ENCODE results near the gene LRIF1. TPM values are rescaled to one million over a fixed set of nuclear protein-coding genes. Genes with fewer than 3 reads are reported as not detected.
A peak's percentile ranks its signal among the peaks of the same experiment; 100 is the strongest.

Gene LRIF1
- polyA plus RNA-seq, 1 donor (not counting 4 experiments of a cell fraction or from before 2014, with no cell fraction given), result 12.0 TPM

GRCh38 chr1:110928191-110928590 lies 35.5 kb downstream of the LRIF1 start:
- H3K4me2 ChIP-seq (ENCODE audit: control insufficient read depth, extremely low read depth, insufficient read depth, low read depth, low read length), result no peak overlapping the region
- no peaks in the 10 kb centered on the region for H4K20me1 ChIP-seq (ENCODE audit: control insufficient read depth, extremely low read depth, insufficient read depth, low read length)
- H2AFZ ChIP-seq (ENCODE audit: control insufficient read depth, low read length), result peak overlapping the region; percentile 6
- H3K27me3 ChIP-seq (ENCODE audit: control insufficient read depth, extremely low read depth, insufficient read depth, low read length), result no peaks in the 10 kb centered on the region
- H3K9me1 ChIP-seq (ENCODE audit: control insufficient read depth, extremely low read depth, insufficient read depth, low read length), result no peaks in the 10 kb centered on the region
- DNase-seq (ENCODE audit: low read depth, low spot score) (no peak), FAIRE-seq (no peak)
- H3K9ac ChIP-seq (ENCODE audit: control insufficient read depth, extremely low read depth, insufficient read depth, low read length), result no peak overlapping the region
- no peak overlapping the region for H3K27ac ChIP-seq (ENCODE audit: control insufficient read depth, insufficient read depth, low read length)
- no peaks in the 10 kb centered on the region for H3K4me1 ChIP-seq (ENCODE audit: control insufficient read depth, extremely low read depth, insufficient read depth, low read length)
- H3K9me3 ChIP-seq (ENCODE audit: control insufficient read depth, low read depth, low read length), result no peaks in the 10 kb centered on the region
- no peak overlapping the region for H3K4me3 ChIP-seq (ENCODE audit: control insufficient read depth in 2 of 3, extremely low read depth in 1 of 3, insufficient read depth in 2 of 3, low read depth in 1 of 3, low read length in 3 of 3)
- no peaks in the 10 kb centered on the region for H3K36me3 ChIP-seq (ENCODE audit: control insufficient read depth in 2 of 2, extremely low read depth in 1 of 2, insufficient read depth in 2 of 2, low read length in 2 of 2)
- H3K79me2 ChIP-seq (ENCODE audit: control insufficient read depth, insufficient read depth, low read length), result no peaks in the 10 kb centered on the region
- dilution Hi-C loops (cut with MboI; ENCODE audit: extremely low pct_ligation_motif_present, low sequenced_read_pairs), result no loop called here
- TF ChIP-seq EZH2 (IDR thresholded peaks at IDR 0.05; ENCODE audit: low read length), result no peak
- no peak for TF ChIP-seq CTCF (optimal IDR thresholded peaks at IDR 0.05 in 1 of 3, IDR thresholded peaks at IDR 0.05 in 1 of 3, conservative IDR thresholded peaks at IDR 0.05 in 1 of 3; ENCODE audit: extremely low read depth in 1 of 3, insufficient read depth in 2 of 3, low read length in 3 of 3)

- no peaks in the 10 kb centered on the region for H3K79me2 ChIP-seq (ENCODE audit: control insufficient read depth, insufficient read depth, low read length)
- no peaks in the 10 kb centered on the region for H3K4me1 ChIP-seq (ENCODE audit: control insufficient read depth, extremely low read depth, insufficient read depth, low read length)
- TF ChIP-seq EZH2 (IDR thresholded peaks at IDR 0.05; ENCODE audit: low read length) (no peak), CTCF (optimal IDR thresholded peaks at IDR 0.05 in 1 of 3, IDR thresholded peaks at IDR 0.05 in 1 of 3, conservative IDR thresholded peaks at IDR 0.05 in 1 of 3; ENCODE audit: extremely low read depth in 1 of 3, insufficient read depth in 2 of 3, low read length in 3 of 3) (no peak)
- H3K36me3 ChIP-seq (ENCODE audit: control insufficient read depth in 2 of 2, extremely low read depth in 1 of 2, insufficient read depth in 2 of 2, low read length in 2 of 2), result no peaks in the 10 kb centered on the region
- peak; percentile 52 for FAIRE-seq
- no peak overlapping the region for H3K4me3 ChIP-seq (ENCODE audit: control insufficient read depth in 2 of 3, extremely low read depth in 1 of 3, insufficient read depth in 2 of 3, low read depth in 1 of 3, low read length in 3 of 3)
- no peak overlapping the region for H3K27ac ChIP-seq (ENCODE audit: control insufficient read depth, insufficient read depth, low read length)
- dilution Hi-C loops (cut with MboI; ENCODE audit: extremely low pct_ligation_motif_present, low sequenced_read_pairs), result no loop called here
- no peaks in the 10 kb centered on the region for H3K9me1 ChIP-seq (ENCODE audit: control insufficient read depth, extremely low read depth, insufficient read depth, low read length)
- H3K27me3 ChIP-seq (ENCODE audit: control insufficient read depth, extremely low read depth, insufficient read depth, low read length), result no peaks in the 10 kb centered on the region
- H2AFZ ChIP-seq (ENCODE audit: control insufficient read depth, low read length), result no peak overlapping the region
- H3K9me3 ChIP-seq (ENCODE audit: control insufficient read depth, low read depth, low read length), result no peaks in the 10 kb centered on the region
- no peak overlapping the region for H3K4me2 ChIP-seq (ENCODE audit: control insufficient read depth, extremely low read depth, insufficient read depth, low read depth, low read length)
- no peaks in the 10 kb centered on the region for H4K20me1 ChIP-seq (ENCODE audit: control insufficient read depth, extremely low read depth, insufficient read depth, low read length)
- H3K9ac ChIP-seq (ENCODE audit: control insufficient read depth, extremely low read depth, insufficient read depth, low read length), result no peak overlapping the region
- no peak for DNase-seq (ENCODE audit: low read depth, low spot score)
Observed at GRCh38 chr1:110927484-110928075, 36.1 kb downstream of the LRIF1 start.
